22Rv1 (cell line): Measurements from ENCODE around the gene DNAJC25.

Experiments
- H3K27ac ChIP-seq: fragments of 450-650 bp; 2 replicates; pipeline ENCODE4 v1.5.1; 2017
- CTCF ChIP-seq: fragments of 450-650 bp; IDR thresholded peaks from 2 replicates; pipeline ENCODE4 v1.5.1; 2017; ENCODE audit warnings: mild to moderate bottlenecking
- ZFX ChIP-seq: fragments of 450-650 bp; IDR thresholded peaks from 2 replicates; pipeline ENCODE4 v1.6.1; 2017; ENCODE audit warnings: antibody characterized with exemption, borderline replicate concordance

The DNAJC25 gene

GRCh38 chr9:111631214-111631971 is at the start of gene DNAJC25:
TSS of gene DNAJC25 (plus strand) at chr9:111631334. CDS start at chr9:111631408, 74 bp downstream.
- TF ChIP-seq CTCF, result peak; percentile 3; the same call in 1 of the 2 replicates
- TF ChIP-seq ZFX, result no peak
- peak within 1 kb of the TSS; percentile 82 for H3K27ac ChIP-seq

- no peak overlapping the region for H3K27ac ChIP-seq
- no peak for TF ChIP-seq CTCF
- no peak for TF ChIP-seq ZFX
Observed at GRCh38 chr9:111582888-111583287, 48.2 kb upstream of the DNAJC25 start.

- TF ChIP-seq ZFX (no peak), CTCF (no peak)
- no peak overlapping the region for H3K27ac ChIP-seq
Observed at GRCh38 chr9:111586378-111586777, 44.8 kb upstream of the DNAJC25 start.

- TF ChIP-seq ZFX (no peak), CTCF (no peak)
- no peak overlapping the region for H3K27ac ChIP-seq
Observed at GRCh38 chr9:111588846-111589245, 42.3 kb upstream of the DNAJC25 start.

- H3K27ac ChIP-seq, result peak overlapping the region; percentile 93
Observed at GRCh38 chr9:111597852-111598732, 33.0 kb upstream of the DNAJC25 start.

GRCh38 chr9:111598733-111599091 is 32.4 kb upstream of the DNAJC25 start:
- no peak for TF ChIP-seq ZFX
- TF ChIP-seq CTCF, result no peak
- peak overlapping the region; percentile 93 for H3K27ac ChIP-seq

More at GRCh38 chr9:111597852-111598732, 33.0 kb upstream of the DNAJC25 start:
- TF ChIP-seq CTCF (peak; percentile 90), ZFX (no peak)
